Mucosa of descending colon (tissue), 3 donors: ENCODE measurements around the gene GPR55. TPM values are rescaled to one million over a fixed set of nuclear protein-coding genes. Genes with fewer than 3 reads are reported as not detected.

Experiments
- ATAC-seq: fragments of 200-7000 bp; cut with Tn5 transposase; one replicate; pipeline ENCODE4 v1.9.1; 2020; ENCODE audit warnings: mild to moderate bottlenecking, moderate library complexity
- DNase-seq, 3 donors: peaks; one replicate each; pipeline ENCODE4 v3.0.0-alpha.2; 2020
- H3K36me3 ChIP-seq: fragments of 200-600 bp; one replicate; pipeline ENCODE4 v1.8.0; 2021; ENCODE audit warnings: low read depth, mild to moderate bottlenecking
- H3K4me1 ChIP-seq: fragments of 200-600 bp; one replicate; pipeline ENCODE4 v1.8.0; 2021; ENCODE audit warnings: low read depth, mild to moderate bottlenecking
- H3K4me3 ChIP-seq: fragments of 200-600 bp; one replicate; pipeline ENCODE4 v1.8.0; 2021; ENCODE audit warnings: mild to moderate bottlenecking
- H3K9me3 ChIP-seq: fragments of 200-600 bp; one replicate; pipeline ENCODE4 v1.8.0; 2021; ENCODE audit warnings: mild to moderate bottlenecking
- CTCF ChIP-seq: fragments of 200-600 bp; IDR thresholded peaks from one replicate; pipeline ENCODE4 v1.8.0; 2022; ENCODE audit warnings: antibody characterized with exemption, mild to moderate bottlenecking
- intact Hi-C, 2 donors: fragments of 100-400 bp; cut with DNase I in 1 of 2; cut with micrococcal nuclease in 1 of 2; formaldehyde crosslinking; loops; one replicate each; pipeline versions ENCODE4 v1.11.0 to v1.11.1; 2022; cut with DNase I, micrococcal nuclease
- total RNA-seq, 3 donors: library from RNA; stranded (reverse); fragmentation: NEBNext Ultra II Directional in 2 of 3; extraction: Animal tissue kit (Norgen Biotek cat#: 25700) in 2 of 3; gene quantifications; one replicate each; pipeline versions ENCODE4 v1.2.1 to v1.2.4, GENCODE V29; 2021 to 2023
- donor health status: DM: no; HTN: no; CAD: no; lungs with moderate emphysema.
- donor health status: DM: no; HTN: no; CAD: no.
- donor health status: DM: no; HTN: yes; CAD: no.

The GPR55 gene
- total RNA-seq, 3 donors from 2014 or later, result 0.99 to 1.1 (median 1.1) TPM

DNA sequence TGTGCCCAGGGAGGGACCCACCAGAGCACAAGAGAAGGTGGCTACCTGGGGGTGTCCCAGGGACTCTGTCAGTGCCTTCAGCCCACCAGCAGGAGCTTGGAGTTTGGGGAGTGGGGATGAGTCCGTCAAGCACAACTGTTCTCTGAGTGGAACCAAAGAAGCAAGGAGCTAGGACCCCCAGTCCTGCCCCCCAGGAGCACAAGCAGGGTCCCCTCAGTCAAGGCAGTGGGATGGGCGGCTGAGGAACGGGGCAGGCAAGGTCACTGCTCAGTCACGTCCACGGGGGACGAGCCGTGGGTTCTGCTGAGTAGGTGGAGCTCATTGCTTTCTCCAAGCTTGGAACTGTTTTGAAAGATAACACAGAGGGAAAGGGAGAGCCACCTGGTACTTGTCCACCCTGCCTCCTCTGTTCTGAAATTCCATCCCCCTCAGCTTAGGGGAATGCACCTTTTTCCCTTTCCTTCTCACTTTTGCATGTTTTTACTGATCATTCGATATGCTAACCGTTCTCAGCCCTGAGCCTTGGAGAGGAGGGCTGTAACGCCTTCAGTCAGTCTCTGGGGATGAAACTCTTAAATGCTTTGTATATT lies 46.3 kb downstream of the GPR55 start:
- TF ChIP-seq CTCF, result no peak
- ATAC-seq (peak; percentile 2), DNase-seq (peak; percentile 40 to 60 (median 57))
- Histone ChIP-seq H3K4me3 (no peak overlapping the region), H3K4me1 (peaks cover 64% of the 10 kb centered on the region), H3K9me3 (no peaks in the 10 kb centered on the region), H3K36me3 (no peaks in the 10 kb centered on the region)
- intact Hi-C loops, result no loop called here

DNA sequence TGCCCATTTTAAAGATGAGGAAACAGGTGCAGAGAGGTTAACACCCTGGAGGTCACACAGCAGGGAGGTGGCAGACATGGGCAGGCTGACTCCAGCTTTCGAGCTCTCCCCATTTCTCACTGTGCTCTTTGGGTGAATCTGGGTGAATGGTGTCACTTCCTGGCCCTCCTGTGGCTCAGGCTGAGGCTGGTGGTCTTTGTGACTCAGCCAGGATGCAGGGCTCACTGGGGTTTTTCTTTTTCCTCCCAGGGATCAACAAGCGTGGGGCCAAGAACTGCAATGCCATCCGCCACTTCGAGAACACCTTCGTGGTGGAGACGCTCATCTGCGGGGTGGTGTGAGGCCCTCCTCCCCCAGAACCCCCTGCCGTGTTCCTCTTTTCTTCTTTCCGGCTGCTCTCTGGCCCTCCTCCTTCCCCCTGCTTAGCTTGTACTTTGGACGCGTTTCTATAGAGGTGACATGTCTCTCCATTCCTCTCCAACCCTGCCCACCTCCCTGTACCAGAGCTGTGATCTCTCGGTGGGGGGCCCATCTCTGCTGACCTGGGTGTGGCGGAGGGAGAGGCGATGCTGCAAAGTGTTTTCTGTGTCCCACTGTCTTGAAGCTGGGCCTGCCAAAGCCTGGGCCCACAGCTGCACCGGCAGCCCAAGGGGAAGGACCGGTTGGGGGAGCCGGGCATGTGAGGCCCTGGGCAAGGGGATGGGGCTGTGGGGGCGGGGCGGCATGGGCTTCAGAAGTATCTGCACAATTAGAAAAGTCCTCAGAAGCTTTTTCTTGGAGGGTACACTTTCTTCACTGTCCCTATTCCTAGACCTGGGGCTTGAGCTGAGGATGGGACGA lies 47.1 kb downstream of the GPR55 start:
- Histone ChIP-seq H3K9me3 (no peaks in the 10 kb centered on the region), H3K36me3 (no peaks in the 10 kb centered on the region), H3K4me1 (peaks cover 71% of the 10 kb centered on the region), H3K4me3 (no peak overlapping the region)
- TF ChIP-seq CTCF, result no peak
- DNase-seq, result peak; percentile 44 to 64 (median 64)
- peak; percentile 2 for ATAC-seq
- intact Hi-C loops, result no loop called here

- Histone ChIP-seq H3K4me3 (no peak overlapping the region), H3K36me3 (no peaks in the 10 kb centered on the region), H3K4me1 (peaks cover 79% of the 10 kb centered on the region), H3K9me3 (no peaks in the 10 kb centered on the region)
- intact Hi-C loops, result no loop called here
- TF ChIP-seq CTCF, result no peak
- ATAC-seq (peak; percentile 62), DNase-seq (peak; percentile 64 to 73 (median 67))
These were observed 47.8 kb downstream of the GPR55 start for GRCh38 chr2:230877116-230877758.

DNA sequence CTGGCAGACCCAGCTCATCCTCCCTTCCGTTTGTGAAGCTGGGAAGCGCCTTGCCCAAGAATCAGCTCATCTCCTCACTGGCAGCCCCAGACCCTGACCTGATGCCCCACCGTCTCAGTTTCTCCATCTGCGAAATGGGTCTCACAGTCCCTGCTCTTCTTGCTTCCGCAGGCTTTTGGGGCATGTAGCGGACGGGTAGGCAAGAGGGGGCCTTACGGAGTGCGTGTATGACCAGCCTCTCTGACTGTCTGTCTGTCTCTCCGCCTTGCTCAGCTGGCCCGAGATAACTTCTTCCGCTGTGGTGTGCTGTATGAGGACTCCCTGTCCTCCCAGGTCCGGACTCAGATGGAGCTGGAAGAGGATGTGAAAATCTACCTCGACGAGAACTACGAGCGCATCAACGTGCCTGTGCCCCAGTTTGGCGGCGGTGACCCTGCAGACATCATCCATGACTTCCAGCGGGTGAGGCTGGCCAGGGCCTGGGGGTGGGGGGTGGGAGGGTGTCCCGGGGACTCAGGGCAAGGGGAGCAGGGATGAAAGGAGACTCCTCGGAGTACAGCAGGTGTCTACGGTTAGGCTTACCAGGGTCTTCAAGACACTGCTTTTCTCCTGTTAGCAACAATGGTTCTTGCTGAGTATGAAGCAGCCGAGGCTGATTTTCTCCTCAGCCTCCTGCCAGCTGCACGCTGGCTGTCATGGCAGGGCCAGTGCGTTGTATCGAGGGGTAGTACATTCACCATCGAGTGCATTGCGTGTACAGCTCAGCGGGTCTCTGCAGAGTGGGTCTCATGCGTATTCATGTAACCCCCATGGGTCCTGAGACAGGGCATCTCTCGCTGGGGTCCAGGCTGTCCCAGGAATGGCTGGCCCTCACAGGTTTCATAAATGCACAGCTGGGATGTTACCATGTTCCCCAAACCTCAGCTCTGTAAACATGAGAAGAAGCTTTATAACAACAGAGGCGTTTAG lies 49.4 kb downstream of the GPR55 start:
- peak in 2 of 3 donors; percentile 7 to 34 for DNase-seq
- H3K36me3 ChIP-seq, result no peaks in the 10 kb centered on the region

More for the DNA sequence above, 49.4 kb downstream of the GPR55 start:
- intact Hi-C loops, result no loop called here
- ATAC-seq, result no peak
- Histone ChIP-seq H3K4me3 (no peak overlapping the region), H3K9me3 (no peaks in the 10 kb centered on the region), H3K4me1 (peaks cover 87% of the 10 kb centered on the region)
- TF ChIP-seq CTCF, result no peak
